Head of caudate nucleus (tissue), 42 donors: ENCODE measurements around the gene LNPEP.

ENCODE experiments used
- DNase-seq, 42 donors: peaks; one replicate each; pipeline versions ENCODE4 v3.0.0 to v3.0.0-alpha.2; 2020 to 2021; ENCODE audit warnings: mixed read lengths in 7 of 42
- intact Hi-C: fragments of 100-400 bp; cut with DNase I; formaldehyde crosslinking; loops from one replicate; pipeline ENCODE4 v1.15.0; 2022

The LNPEP gene

DNA sequence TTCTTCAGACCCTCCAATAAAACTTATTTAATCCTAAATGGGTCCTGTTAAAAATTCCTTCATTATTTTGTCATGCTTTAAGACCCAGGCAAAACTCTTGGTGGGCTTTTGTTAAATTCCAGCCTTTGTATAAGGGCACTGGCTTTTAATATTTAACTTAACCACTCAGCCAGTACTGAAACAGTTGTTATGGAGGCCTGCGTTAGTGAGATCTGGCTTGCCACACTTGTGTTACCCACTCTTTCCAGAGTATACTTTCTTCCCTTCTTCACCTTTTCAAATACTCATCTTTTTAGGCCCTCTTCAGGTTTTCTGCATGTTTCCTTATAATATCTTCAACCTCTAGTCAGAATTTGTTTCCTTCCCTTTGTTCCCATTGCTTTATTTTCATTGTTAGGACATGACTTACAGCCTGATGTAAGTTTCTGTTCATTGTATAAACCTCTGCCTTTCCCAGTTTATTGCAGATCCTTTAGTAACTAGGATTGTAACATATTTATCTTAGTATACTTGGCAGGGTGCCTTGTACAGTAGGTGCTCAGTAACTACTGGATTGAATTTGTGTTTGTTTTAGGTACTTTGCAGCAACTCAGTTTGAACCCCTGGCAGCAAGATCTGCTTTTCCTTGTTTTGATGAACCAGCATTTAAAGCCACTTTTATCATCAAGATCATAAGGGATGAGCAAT, 48.8 kb downstream of the LNPEP start:
- DNase-seq, result no peak
- intact Hi-C loops, result no loop called here

- intact Hi-C loops, result no loop called here
- no peak for DNase-seq
Observed at GRCh38 chr5:96986450-96986849, 50.6 kb downstream of the LNPEP start.

GRCh38 chr5:96990102-96990501, 54.2 kb downstream of the LNPEP start:
- no peak for DNase-seq

GRCh38 chr5:96991708-96992107, 55.8 kb downstream of the LNPEP start:
- DNase-seq, result no peak
- intact Hi-C loops, result no loop called here

More at GRCh38 chr5:96990102-96990501, 54.2 kb downstream of the LNPEP start:
- intact Hi-C loops, result no loop called here

DNA sequence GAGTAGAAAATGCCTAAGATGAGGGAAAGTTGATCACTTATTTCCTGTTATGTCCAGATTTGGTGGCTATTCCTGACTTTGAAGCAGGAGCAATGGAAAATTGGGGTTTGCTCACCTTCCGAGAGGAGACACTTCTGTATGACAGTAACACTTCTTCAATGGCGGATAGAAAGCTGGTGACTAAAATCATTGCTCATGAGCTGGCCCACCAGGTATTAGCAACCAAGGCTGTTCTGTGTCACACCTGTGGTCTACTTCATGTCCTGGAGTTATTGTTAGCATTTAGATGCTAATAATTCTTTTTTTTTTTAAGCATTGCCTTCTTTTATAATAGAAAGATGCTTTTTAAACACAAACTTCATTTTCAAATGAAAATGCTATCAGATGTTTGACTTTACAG, 57.9 kb downstream of the LNPEP start:
- no peak for DNase-seq
- intact Hi-C loops, result no loop called here

DNA sequence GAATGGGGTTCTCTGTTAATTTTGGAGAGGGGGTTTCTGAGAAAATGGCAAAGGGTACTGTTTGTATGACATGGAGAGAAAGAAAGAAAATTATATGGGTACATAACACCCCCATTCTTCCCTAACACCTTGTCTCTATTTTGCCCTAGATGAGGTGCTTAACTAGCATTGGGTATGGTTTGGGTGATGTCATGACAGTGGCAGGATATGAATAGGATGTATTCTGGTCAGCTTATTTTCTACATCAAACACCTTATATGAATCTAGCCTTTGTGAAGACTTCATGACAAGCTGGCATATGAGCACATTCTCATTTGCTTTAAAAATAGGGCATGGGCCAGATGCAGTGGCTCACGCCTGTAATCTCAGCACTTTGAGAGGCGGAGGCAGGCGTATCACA, 58.6 kb downstream of the LNPEP start:
- intact Hi-C loops, result no loop called here
- DNase-seq, result no peak

GRCh38 chr5:96995419-96995818, 59.5 kb downstream of the LNPEP start:
- DNase-seq, result no peak
- intact Hi-C loops, result no loop called here

DNA sequence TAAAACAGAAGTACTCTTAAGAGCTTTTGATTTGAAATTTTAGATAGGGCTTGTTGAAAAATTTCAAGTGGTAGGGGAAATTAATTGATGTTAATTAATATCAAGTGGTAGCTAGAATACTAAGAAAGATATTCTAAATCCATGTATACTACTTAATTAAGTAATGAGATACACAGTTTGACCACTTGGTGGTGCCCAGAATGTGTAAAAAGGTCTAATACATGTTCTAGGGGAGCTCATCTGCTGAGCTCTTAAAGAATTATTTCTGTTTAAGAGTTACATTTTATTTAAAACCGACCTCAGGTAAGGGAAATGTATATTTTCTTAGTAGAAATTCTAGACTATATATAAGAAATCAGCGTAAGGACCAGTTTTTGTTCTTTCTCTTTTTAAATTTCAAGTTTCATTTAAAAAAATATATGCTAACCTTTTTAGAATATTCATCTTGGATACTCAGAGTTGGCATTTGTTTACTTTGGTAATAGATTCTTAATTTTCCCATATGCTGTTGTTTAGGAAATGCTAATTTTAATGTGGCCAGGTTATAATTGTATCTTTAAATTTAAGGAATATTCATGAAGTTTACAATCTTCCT, 61.5 kb downstream of the LNPEP start:
- DNase-seq, result peak in 18 of 42 donors; percentile 7 to 62 (median 24)
- intact Hi-C loops, result no loop called here

DNA sequence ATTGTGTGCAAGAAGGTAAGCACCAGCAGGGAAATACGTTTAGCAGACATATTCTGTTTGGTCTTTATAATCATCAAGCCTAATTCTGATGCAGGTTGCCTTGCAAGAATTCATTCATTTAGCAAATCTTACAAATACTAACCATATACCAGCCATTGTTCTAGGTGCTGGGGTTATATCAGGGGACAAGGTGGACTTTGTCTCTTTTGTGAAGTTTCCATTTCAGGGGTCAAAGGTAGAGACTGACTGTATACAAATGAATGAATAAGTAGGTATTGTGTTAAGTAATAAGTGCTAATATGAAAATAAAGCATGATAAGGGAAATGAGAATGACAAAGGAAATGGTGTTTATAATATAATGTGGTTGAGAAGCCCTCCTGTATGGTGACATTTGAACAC, 64.0 kb downstream of the LNPEP start:
- intact Hi-C loops, result loop anchor here (10.0 kb wide), 1 partner anchor 145 kb away; the partner anchor contains the start of gene LIX1
- no peak for DNase-seq

DNA sequence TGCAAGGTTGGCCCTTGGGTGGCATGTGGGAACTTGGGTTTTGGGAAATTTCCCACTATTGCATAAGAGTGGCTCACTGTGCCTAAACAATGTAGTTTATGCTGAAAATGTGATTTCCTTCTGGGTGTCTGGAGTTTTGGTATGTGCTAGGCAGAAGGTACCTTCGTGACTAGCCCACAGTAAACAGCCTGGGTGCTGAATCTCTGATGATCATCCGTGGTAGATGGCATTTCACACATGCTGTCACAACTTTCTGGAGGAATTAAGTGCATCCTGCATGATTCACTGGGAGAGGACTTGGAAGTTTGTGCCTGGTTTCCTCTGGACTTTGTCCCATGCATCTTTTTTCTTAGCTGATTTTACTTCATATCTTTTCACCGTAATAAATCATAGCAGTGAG, 64.5 kb downstream of the LNPEP start:
- intact Hi-C loops, result loop anchor here (10.0 kb wide), 1 partner anchor 144 kb away; the partner anchor contains the start of gene LIX1
- no peak for DNase-seq

- intact Hi-C loops, result loop anchor here (10.0 kb wide), 1 partner anchor 142 kb away; the partner anchor contains the start of gene LIX1
Observed at GRCh38 chr5:97002983-97003382, 67.1 kb downstream of the LNPEP start.

DNA sequence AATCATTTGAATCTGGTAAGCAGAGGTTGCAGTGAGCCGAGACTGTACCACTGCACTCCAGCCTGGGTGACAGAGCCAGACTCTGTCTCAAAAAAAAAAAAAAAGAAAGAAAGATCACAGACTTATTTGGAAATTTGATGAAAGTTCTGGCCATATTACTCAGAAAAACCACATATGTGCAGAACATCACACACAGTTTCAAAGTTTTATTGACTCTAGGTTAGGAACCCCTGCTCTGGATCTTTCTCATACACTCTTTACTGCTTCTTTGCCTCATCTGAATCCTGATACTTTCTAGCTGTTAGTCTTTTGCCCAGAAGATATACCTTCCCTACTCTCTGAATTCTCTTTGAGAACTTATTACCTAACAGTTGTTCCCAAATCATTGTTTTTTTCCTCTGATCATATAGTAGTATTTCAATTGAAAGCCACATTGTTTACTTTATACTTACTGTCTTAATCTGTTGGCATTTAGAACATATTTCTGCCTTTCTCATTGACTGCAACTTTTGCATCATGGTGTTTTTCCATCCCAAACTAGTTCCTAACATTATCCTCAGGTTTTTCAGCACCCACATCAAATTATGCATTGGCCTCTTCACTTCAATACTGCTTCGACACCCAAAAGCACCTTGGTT, 68.7 kb downstream of the LNPEP start:
- intact Hi-C loops, result loop anchor here (10.0 kb wide), 1 partner anchor 140 kb away; the partner anchor contains the start of gene LIX1
- no peak for DNase-seq

More at GRCh38 chr5:97002983-97003382, 67.1 kb downstream of the LNPEP start:
- no peak for DNase-seq

DNA sequence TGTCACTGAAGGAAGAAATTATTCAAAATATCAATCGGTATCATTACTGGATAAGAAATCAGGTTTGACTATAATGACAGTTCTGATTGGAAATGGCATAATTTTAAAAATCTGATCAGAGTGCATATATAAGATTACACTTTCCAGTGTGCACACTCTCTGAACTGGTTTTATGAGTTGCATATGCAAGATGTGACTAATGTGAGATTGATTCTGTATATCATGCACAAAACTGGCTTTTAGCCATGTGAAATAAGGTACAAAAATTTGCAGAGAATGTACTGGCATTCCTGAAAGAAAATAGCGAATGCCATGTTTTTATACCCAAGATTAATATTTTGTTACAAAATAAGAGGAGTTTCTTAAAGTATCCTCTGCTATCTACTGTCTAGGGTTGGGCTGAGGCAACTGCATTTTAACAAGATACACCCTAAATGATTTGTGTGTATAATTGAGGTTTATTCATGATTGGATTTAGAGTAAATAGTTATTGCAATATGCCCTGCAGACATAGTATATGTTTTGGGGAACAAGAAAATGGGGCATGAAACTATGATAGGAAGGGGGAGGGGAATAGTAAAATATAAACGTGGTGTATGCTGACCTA, 70.7 kb downstream of the LNPEP start:
- intact Hi-C loops, result loop anchor here (10.0 kb wide), 1 partner anchor 138 kb away; the partner anchor contains the start of gene LIX1
- no peak for DNase-seq

GRCh38 chr5:97009212-97009898, 73.5 kb downstream of the LNPEP start:
- intact Hi-C loops, result loop anchor here (10.0 kb wide), 1 partner anchor 135 kb away; the partner anchor contains the start of gene LIX1
- DNase-seq, result peak in 1 of 42 donors; percentile 3

DNA sequence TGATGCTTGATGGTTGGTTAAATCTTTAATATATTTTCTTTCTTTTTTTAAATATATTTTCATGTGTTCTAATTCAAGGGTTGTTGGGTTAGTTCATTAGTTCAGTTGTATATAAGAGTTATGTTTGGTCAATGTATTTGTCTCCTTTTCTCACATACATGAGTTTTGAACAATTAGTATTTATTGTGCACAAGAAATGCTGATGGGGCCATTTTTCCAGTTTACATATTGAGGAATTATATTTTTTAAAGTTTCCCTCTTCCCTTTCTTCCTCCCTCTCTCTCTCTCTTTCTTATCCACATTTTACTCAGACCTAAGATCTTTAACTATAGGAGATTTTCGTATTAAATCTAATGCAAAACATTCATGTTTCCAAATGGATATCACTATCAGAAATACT, 74.0 kb downstream of the LNPEP start:
- no peak for DNase-seq
- intact Hi-C loops, result loop anchor here (10.0 kb wide), 1 partner anchor 135 kb away; the partner anchor contains the start of gene LIX1

DNA sequence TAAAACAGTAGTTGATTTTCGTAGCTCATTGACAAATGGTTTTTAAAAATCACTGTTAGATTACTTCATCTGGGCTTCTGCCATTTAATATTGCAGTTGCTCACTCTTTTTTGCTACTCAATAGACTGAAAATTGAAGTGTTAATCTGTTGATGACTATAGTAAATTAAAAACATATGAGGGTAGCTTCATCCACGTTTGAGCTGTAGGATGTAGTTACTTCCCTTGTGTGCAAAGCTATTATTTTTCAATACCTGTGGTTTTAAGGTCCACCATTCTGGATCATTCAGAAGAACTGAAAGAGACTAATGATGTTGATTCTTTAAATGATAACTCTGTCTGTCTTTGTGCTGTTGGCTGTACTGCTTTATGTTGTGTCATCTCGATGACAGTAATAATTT, 74.7 kb downstream of the LNPEP start:
- DNase-seq, result no peak
- intact Hi-C loops, result no loop called here

- no peak for DNase-seq
- intact Hi-C loops, result no loop called here
Observed at GRCh38 chr5:97011567-97011966, 75.7 kb downstream of the LNPEP start.

DNA sequence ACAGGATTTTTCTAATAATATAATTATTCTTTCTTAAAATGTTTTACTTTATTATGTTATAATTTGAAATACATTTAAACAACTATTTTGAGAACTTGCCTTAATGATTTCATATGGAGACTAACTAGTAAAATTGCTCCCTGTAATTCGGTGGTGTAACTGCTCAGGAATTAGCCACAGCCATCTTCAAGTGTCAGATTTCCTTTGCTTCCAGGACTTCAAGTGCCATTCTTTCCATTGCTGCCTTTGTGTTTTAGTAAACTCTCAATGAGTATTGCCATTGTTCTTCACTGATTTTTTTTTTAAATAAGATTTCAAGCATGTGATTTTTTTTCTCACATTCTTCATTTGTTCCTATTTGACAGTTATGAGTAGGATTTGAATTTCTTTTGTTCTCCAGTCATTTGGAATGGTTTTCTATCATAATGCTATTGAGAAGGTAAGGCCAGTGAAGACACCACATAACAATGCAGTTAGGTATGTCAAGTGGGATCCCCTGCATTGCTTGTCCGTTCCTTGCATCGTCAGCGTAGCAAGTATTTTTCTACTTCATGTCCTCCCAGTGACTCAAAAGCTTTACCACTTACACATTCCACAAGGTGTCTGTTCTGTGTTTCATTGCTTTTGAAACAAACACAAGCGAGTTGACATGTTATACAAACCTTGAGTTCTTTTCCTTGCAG, 83.7 kb downstream of the LNPEP start:
- intact Hi-C loops, result no loop called here
- DNase-seq, result no peak
